H1 (cell line): ENCODE results near the gene IL18RAP. TPM values are rescaled to one million over a fixed set of nuclear protein-coding genes. Genes with fewer than 3 reads are reported as not detected.

ENCODE experiments used
- JUN ChIP-seq: IDR thresholded peaks from 2 replicates; pipeline ENCODE4 v1.6.1; 2011; ENCODE audit warnings: low read depth, mild to moderate bottlenecking, improper control_type of control experiment, low read length
- SRF ChIP-seq: IDR thresholded peaks from 2 replicates; pipeline ENCODE4 v1.6.1; 2011; ENCODE audit warnings: mild to moderate bottlenecking, low read depth, low read length, moderate library complexity
- polyA plus RNA-seq, 7 experiments: library from polyadenylated mRNA; depleted of rRNA in 3 of 7; stranded (reverse) in 5 of 7; unstranded in 2 of 7; fragments of >200 nt in 5 of 7; fragments of 200-250 nt in 2 of 7; gene quantifications; 1 replicate in 5 of 7; 2 replicates in 1 of 7; 4 replicates in 1 of 7; pipeline versions ENCODE4 v1.2.1 to v1.2.3, GENCODE V29; 2011 to 2013; ENCODE audit warnings: missing spikeins in 2 of 7, mixed read lengths in 2 of 7
- total RNA-seq: library from RNA; stranded (reverse); fragmentation: NEBNext Ultra II Directional; extraction: Animal tissue kit (Norgen Biotek cat#: 25700); gene quantifications from 2 replicates; pipeline ENCODE4 v1.2.1, GENCODE V29; 2021
- TF ChIP-seq, protein P1 (sequence below): IDR thresholded peaks from 2 replicates; pipeline ENCODE4 v1.6.1; 2012; ENCODE audit warnings: inconsistent platforms

Gene IL18RAP
- total and polyA plus RNA-seq, 2 of the 8 experiments (the other 6 are each of a cell fraction or from before 2014, with no cell fraction given) = not detected

DNA sequence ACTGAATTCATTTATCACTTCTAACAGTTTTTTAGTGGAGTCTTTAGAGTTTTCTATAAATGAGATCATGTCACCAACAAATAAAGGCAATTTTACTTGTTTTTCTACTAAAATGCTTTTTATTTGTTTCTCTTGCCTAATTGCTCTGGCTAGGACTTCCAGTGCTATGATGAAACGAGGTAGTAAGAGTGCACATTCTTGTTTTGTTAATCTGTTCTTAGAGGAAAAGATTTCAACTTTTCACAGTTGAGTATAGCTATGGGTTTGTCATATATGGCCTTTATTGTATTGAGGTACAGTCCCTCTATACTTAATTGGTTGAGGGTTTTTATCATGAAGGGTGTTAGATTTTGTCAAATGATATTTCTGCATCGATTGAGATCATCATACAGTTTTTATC is 5.6 kb downstream of the IL18RAP start (continued):
- no peak for TF ChIP-seq SRF
- TF ChIP-seq JUN = no peak
- TF ChIP-seq, protein P1, sequence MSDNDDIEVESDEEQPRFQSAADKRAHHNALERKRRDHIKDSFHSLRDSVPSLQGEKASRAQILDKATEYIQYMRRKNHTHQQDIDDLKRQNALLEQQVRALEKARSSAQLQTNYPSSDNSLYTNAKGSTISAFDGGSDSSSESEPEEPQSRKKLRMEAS = no peak
